ENCODE results near the gene PITPNC1. TPM values are rescaled to one million over a fixed set of nuclear protein-coding genes. Genes with fewer than 3 reads are reported as not detected.
"Not testable (repeated sequence)": the region's sequence is repeated elsewhere in the genome, so short reads cannot be mapped to it uniquely, and the experiment has no call there.

The PITPNC1 gene
- total and polyA plus RNA-seq, 2 of the 13 experiments (the other 11 are each of a cell fraction or from before 2014, with no cell fraction given), result 4.1 to 5.7 TPM

- no TSS peak for BruUV-seq (replicated peaks)
- no peaks in the 10 kb centered on the region for H3K79me2 ChIP-seq (ENCODE audit: insufficient read depth, low read length)
- no peak overlapping the region for H3K9ac ChIP-seq (ENCODE audit: insufficient read depth, low read depth, low read length)
- ChIA-PET POLR2A (interaction anchor here (2.2 kb wide), 1 partner anchor 10 kb away, joined by 7 read pairs; no protein-coding TSS in a partner anchor), CTCF (ENCODE audit: low intra/inter-chr PET ratio, low total read pairs) (no interaction called here)
- FAIRE-seq (no peak), ATAC-seq (no peak), DNase-seq (ENCODE audit: low spot score) (no peak)
- peaks cover 20% of the 10 kb centered on the region for H3K4me1 ChIP-seq (ENCODE audit: insufficient read depth, low read length)
- H4K20me1 ChIP-seq (ENCODE audit: insufficient read depth, low read length), result no peaks in the 10 kb centered on the region
- no peaks in the 10 kb centered on the region for H3K27me3 ChIP-seq (ENCODE audit: control insufficient read depth in 1 of 2, insufficient read depth in 2 of 2, low read length in 2 of 2)
- H3K9me3 ChIP-seq (ENCODE audit: low read length), result no peaks in the 10 kb centered on the region
- intact Hi-C loops (cut with micrococcal nuclease; ENCODE audit: unreplicated experiment), result no loop called here
- H3K4me3 ChIP-seq (replicated peaks in 1 of 3; ENCODE audit: insufficient read depth in 1 of 3, low read depth in 2 of 3, low read length in 3 of 3), result no peak overlapping the region
- no peaks in the 10 kb centered on the region for H3K36me3 ChIP-seq (replicated peaks in 1 of 2; ENCODE audit: control insufficient read depth in 1 of 2, insufficient read depth in 2 of 2, low read length in 2 of 2)
- TF ChIP-seq NFRKB (IDR thresholded peaks at IDR 0.05) (no peak), ZEB1 (IDR thresholded peaks at IDR 0.05; ENCODE audit: insufficient replicate concordance, low read depth) (no peak), ZNF564 (CRISPR knock-in tag; IDR thresholded peaks at IDR 0.05) (no peak), NFATC3 (CRISPR knock-in tag; IDR thresholded peaks at IDR 0.05) (no peak)
- 40% methylated on average over 3 of the region's 3 CpGs for WGBS (ENCODE audit: low lambda C conversion rate)
- H3K4me2 ChIP-seq (ENCODE audit: low read depth, low read length), result no peak overlapping the region
- H3K27ac ChIP-seq (ENCODE audit: extremely low read length, insufficient read depth, low read length), result no peak overlapping the region
- in situ Hi-C loops (cut with HindIII; ENCODE audit: extremely low pct_ligation_motif_present, low pct_unique_long_range_greater_than_20kb), result no loop called here
- no peak overlapping the region for H2AFZ ChIP-seq (ENCODE audit: low read length)
Observed at GRCh38 chr17:67649891-67650290, 272.8 kb downstream of the PITPNC1 start.

DNA sequence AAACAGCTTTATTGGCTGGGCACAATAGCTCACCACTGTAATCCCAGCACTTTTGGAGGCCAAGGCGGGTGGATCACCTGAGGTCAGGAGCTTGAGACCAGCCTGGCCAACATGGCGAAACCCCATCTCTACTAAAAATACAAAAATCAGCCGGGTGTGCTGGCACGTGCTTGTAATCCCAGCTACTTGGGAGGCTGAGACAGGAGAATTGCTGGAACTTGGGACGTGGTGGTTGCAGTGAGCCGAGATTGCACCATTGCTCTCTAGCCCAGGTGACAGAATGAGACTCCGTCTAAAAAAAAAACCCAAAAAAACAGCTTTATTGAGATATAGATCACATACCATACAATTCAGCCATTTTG, 274.1 kb downstream of the PITPNC1 start:
- intact Hi-C loops (cut with micrococcal nuclease; ENCODE audit: unreplicated experiment), result loop anchor here (1.0 kb wide), 1 partner anchor 31 kb away; no protein-coding TSS in a partner anchor
- H3K9ac ChIP-seq (ENCODE audit: insufficient read depth, low read depth, low read length); CTCF ChIA-PET (ENCODE audit: low intra/inter-chr PET ratio, low total read pairs); H3K9me3 ChIP-seq (ENCODE audit: low read length); FAIRE-seq; H3K79me2 ChIP-seq (ENCODE audit: insufficient read depth, low read length); DNase-seq (ENCODE audit: low spot score); H3K27ac ChIP-seq (ENCODE audit: extremely low read length, insufficient read depth, low read length); H4K20me1 ChIP-seq (ENCODE audit: insufficient read depth, low read length); in situ Hi-C loops (cut with HindIII; ENCODE audit: extremely low pct_ligation_motif_present, low pct_unique_long_range_greater_than_20kb); H3K4me2 ChIP-seq (ENCODE audit: low read depth, low read length); ATAC-seq; H3K4me3 ChIP-seq (replicated peaks in 1 of 3; ENCODE audit: insufficient read depth in 1 of 3, low read depth in 2 of 3, low read length in 3 of 3); H3K27me3 ChIP-seq (ENCODE audit: control insufficient read depth in 1 of 2, insufficient read depth in 2 of 2, low read length in 2 of 2); BruUV-seq (replicated peaks); H2AFZ ChIP-seq (ENCODE audit: low read length); H3K36me3 ChIP-seq (replicated peaks in 1 of 2; ENCODE audit: control insufficient read depth in 1 of 2, insufficient read depth in 2 of 2, low read length in 2 of 2); POLR2A ChIA-PET: not testable (repeated sequence)
- peaks cover 20% of the 10 kb centered on the region for H3K4me1 ChIP-seq (ENCODE audit: insufficient read depth, low read length)
- WGBS (ENCODE audit: low lambda C conversion rate), result 66% methylated on average over 7 of the region's 7 CpGs
